GM12878 (cell line): ENCODE measurements around the gene ATP1A1. TPM values are rescaled to one million over a fixed set of nuclear protein-coding genes. Genes with fewer than 3 reads are reported as not detected.

Experiments used
- ATF2 ChIP-seq: IDR thresholded peaks from 2 replicates; pipeline ENCODE4 v1.6.1; 2012; ENCODE audit warnings: low read length, inconsistent platforms
- EGR1 ChIP-seq, 2 experiments: IDR thresholded peaks; 1 replicate in 1 of 2; 2 replicates in 1 of 2; pipeline ENCODE4 v1.6.1; 2011 to 2012; ENCODE audit warnings: low read depth in 2 of 2, low read length in 2 of 2, borderline replicate concordance in 1 of 2, mild to moderate bottlenecking in 1 of 2, moderate library complexity in 1 of 2
- PML ChIP-seq: IDR thresholded peaks from 2 replicates; pipeline ENCODE4 v1.6.1; 2012; ENCODE audit warnings: low read length, inconsistent platforms
- POU2F2 ChIP-seq: IDR thresholded peaks from 3 replicates; pipeline ENCODE4 v1.6.1; 2011; ENCODE audit warnings: low read depth, mild to moderate bottlenecking, low read length, borderline replicate concordance
- SMARCA5 ChIP-seq: fragments of 450-650 bp; IDR thresholded peaks from 2 replicates; pipeline ENCODE4 v1.6.1; 2017; ENCODE audit warnings: mild to moderate bottlenecking
- TCF12 ChIP-seq: IDR thresholded peaks from 2 replicates; pipeline ENCODE4 v1.6.1; 2011; ENCODE audit warnings: low read depth, mild to moderate bottlenecking, low read length
- ZBTB11 ChIP-seq: fragments of 450-650 bp; formaldehyde crosslinking; IDR thresholded peaks from 2 replicates; pipeline ENCODE4 v1.5.0; 2022; ENCODE audit warnings: mild to moderate bottlenecking, missing genetic modification characterization
- ZBTB4 ChIP-seq: fragments of 450-650 bp; formaldehyde crosslinking; IDR thresholded peaks from 2 replicates; pipeline ENCODE4 v1.4.0; 2022; ENCODE audit warnings: mild to moderate bottlenecking, moderate library complexity
- ZSCAN29 ChIP-seq: fragments of 450-650 bp; IDR thresholded peaks from 2 replicates; pipeline ENCODE4 v1.6.1; 2017; ENCODE audit warnings: mild to moderate bottlenecking, moderate library complexity
- polyA plus RNA-seq, 11 experiments: library from polyadenylated mRNA; depleted of rRNA in 4 of 11; unstranded in 6 of 11; stranded (reverse) in 5 of 11; fragments of >200 nt; fragmentation: Nextera tagmentation in 4 of 11; fragmentation: Illumina TruSeq in 1 of 11; extraction: Ambion mirVana in 4 of 11; extraction: Trizol in 1 of 11; gene quantifications; 1 replicate in 1 of 11; 2 replicates in 10 of 11; pipeline versions ENCODE4 v1.2.1 to v1.2.3, GENCODE V29; 2011 to 2016; ENCODE audit warnings: inconsistent platforms in 2 of 11, missing spikeins in 2 of 11, low read depth in 1 of 11
- total RNA-seq, 4 experiments: library from RNA; depleted of rRNA in 3 of 4; stranded (reverse); fragments of >200 nt in 3 of 4; fragmentation: Illumina TruSeq in 1 of 4; extraction: Trizol in 1 of 4; gene quantifications; 2 replicates each; pipeline versions ENCODE4 v1.2.1 to v1.2.3, GENCODE V29; 2013 to 2021

The ATP1A1 gene
- total and polyA plus RNA-seq, 10 of the 15 experiments (the other 5 are each of a cell fraction or from before 2014, with no cell fraction given), result 113 to 566 (median 313) TPM

GRCh38 chr1:116415699-116416533 is 42.9 kb downstream of the ATP1A1 start (continued):
- no peak for TF ChIP-seq ZBTB11 (CRISPR knock-in tag)
- TF ChIP-seq EGR1 (IDR thresholded peaks at IDR 0.05; ENCODE audit: borderline replicate concordance in 1 of 2, low read depth in 2 of 2, low read length in 2 of 2), result no peak
- no peak for TF ChIP-seq SMARCA5
- no peak for TF ChIP-seq ATF2
- TF ChIP-seq ZSCAN29, result no peak
- TF ChIP-seq PML, result no peak
- TF ChIP-seq TCF12, result no peak
- TF ChIP-seq ZBTB4 (CRISPR knock-in tag), result no peak
- TF ChIP-seq POU2F2, result no peak
